ENCODE data around the gene INA. TPM values are rescaled to one million over a fixed set of nuclear protein-coding genes. Genes with fewer than 3 reads are reported as not detected.

The INA gene
- 1 to 10 TPM in 2 of 4 donors, under 1 TPM in 2; 0.30 to 2.5 (median 1.1) TPM for total RNA-seq

DNA sequence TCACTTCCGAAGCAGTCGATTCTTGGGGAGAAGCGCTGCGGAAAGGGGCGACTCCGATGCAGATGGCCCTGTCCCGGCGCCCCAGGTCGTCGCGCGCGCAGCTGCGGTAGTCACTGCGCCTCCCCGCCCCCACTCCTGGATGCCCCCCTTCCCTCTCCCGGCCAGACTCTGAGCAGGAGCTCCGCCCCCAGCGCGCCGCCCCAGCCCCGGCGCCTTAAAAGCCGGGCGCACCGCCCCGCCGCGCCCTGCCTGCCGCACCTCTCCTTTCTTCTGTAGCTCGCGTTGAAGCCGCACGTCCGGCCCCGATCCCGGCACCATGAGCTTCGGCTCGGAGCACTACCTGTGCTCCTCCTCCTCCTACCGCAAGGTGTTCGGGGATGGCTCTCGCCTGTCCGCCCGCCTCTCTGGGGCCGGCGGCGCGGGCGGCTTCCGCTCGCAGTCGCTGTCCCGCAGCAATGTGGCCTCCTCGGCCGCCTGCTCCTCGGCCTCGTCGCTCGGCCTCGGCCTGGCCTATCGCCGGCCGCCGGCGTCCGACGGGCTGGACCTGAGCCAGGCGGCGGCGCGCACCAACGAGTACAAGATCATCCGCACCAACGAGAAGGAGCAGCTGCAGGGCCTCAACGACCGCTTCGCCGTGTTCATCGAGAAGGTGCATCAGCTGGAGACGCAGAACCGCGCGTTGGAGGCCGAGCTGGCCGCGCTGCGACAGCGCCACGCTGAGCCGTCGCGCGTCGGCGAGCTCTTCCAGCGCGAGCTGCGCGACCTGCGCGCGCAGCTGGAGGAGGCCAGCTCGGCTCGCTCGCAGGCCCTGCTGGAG is at the start of gene INA:
Gene INA (plus strand): TSS at position 243 of the 817 bp plus-strand sequence. CDS start 74 bp downstream, at position 317.
- TF ChIP-seq, protein P1, sequence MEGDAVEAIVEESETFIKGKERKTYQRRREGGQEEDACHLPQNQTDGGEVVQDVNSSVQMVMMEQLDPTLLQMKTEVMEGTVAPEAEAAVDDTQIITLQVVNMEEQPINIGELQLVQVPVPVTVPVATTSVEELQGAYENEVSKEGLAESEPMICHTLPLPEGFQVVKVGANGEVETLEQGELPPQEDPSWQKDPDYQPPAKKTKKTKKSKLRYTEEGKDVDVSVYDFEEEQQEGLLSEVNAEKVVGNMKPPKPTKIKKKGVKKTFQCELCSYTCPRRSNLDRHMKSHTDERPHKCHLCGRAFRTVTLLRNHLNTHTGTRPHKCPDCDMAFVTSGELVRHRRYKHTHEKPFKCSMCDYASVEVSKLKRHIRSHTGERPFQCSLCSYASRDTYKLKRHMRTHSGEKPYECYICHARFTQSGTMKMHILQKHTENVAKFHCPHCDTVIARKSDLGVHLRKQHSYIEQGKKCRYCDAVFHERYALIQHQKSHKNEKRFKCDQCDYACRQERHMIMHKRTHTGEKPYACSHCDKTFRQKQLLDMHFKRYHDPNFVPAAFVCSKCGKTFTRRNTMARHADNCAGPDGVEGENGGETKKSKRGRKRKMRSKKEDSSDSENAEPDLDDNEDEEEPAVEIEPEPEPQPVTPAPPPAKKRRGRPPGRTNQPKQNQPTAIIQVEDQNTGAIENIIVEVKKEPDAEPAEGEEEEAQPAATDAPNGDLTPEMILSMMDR (IDR thresholded peaks at IDR 0.05) = no peak
- no peak for TF ChIP-seq POLR2A (IDR thresholded peaks at IDR 0.05)
- no peak for DNase-seq (ENCODE audit: low spot score in 2 of 2)
- H3K4me3 ChIP-seq (ENCODE audit: low read depth, poor library complexity, severe bottlenecking) = no peak within 1 kb of the TSS
- intact Hi-C loops (cut with DNase I; ENCODE audit: low total_unique reads) = no loop called here
- 1 to 4% methylated on average over 20 to 24 of the region's 105 CpGs for WGBS, 2 donors

DNA sequence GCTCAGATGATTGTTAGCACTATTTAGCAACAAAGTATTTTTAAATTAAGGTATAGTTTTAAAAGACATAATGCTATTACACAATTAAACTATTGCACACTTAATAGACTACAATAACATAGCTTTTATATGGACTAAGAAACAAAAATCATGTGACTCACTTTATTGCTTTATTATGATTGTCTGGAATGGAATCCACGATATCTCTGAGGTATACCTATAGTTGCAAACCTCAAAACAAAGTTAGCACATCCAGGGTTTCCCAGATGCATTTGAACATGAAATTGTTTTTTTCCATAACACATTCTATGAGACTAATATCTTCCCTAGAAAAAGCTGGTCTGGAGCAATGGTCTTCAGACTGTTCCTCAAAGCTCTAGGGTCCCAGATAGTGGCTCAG is 49.5 kb upstream of the INA start:
- no peak for DNase-seq (ENCODE audit: low spot score in 2 of 2)
- WGBS, 2 donors = 80 to 93% methylated on average over 1 of the region's 1 CpG
- intact Hi-C loops (cut with DNase I; ENCODE audit: low total_unique reads) = no loop called here

DNA sequence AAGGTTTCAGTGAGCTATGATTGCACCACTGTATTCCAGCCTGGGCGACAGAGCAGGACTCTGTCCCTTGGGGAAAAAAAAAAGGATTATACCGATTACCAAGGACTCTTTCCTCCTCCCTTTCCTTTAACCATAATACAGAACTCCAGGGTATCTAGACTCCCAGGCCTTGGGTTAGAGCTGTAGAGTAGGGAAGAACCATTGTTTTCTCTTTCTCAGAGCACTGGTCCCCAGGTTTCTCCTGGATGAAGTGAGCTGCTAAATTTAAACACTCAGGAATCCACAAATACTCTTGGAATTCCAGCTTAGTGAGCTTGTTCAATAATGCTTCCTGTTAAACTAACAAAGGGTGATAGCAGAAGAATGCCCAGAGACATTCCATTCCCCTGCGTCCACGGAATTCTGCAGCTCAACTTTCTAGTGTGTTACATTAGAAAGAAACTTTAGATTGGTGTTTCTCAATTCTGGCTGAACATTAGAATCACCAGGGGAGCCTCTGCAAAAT is 45.8 kb upstream of the INA start:
- no peak overlapping the region for H3K4me3 ChIP-seq (ENCODE audit: low read depth, poor library complexity, severe bottlenecking)
- WGBS, 2 donors = 63 to 66% methylated on average over 4 of the region's 4 CpGs
- TF ChIP-seq, protein P1 (IDR thresholded peaks at IDR 0.05) = no peak
- intact Hi-C loops (cut with DNase I; ENCODE audit: low total_unique reads) = no loop called here
- no peak for DNase-seq (ENCODE audit: low spot score in 2 of 2)

More for the DNA sequence above, 49.5 kb upstream of the INA start:
- H3K4me3 ChIP-seq (ENCODE audit: low read depth, poor library complexity, severe bottlenecking) = no peak overlapping the region
- no peak for TF ChIP-seq POLR2A (IDR thresholded peaks at IDR 0.05)
- TF ChIP-seq, protein P1 (IDR thresholded peaks at IDR 0.05) = no peak

DNA sequence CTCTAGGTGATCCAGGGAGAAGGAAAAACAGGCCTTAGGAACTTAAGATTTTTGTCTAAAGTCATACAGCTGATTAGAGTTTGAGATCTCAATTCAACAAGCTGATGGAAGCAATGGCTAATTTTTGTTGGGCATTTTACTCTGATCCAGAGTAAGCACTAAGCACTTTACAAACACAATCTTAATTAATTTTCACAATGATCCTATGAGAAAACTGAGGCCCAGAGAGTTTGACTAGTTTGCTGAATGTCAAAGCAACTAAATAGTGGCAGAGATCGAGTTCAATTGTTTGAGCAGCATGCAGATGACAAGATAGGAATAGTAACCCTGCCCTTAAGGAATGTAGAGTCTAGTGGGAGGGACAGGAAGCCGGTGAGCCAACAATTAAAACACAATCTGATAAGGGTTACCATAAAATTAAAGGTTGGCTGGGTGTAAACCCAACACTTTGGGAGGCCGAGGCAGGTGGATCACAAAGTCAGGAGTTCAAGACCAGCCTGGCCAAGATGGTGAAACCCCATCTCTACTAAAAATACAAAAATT is 44.7 kb upstream of the INA start:
- TF ChIP-seq, protein P1 (IDR thresholded peaks at IDR 0.05) = no peak
- no peak for TF ChIP-seq POLR2A (IDR thresholded peaks at IDR 0.05)
- H3K4me3 ChIP-seq (ENCODE audit: low read depth, poor library complexity, severe bottlenecking) = no peak overlapping the region
- DNase-seq (ENCODE audit: low spot score in 2 of 2) = no peak
- intact Hi-C loops (cut with DNase I; ENCODE audit: low total_unique reads) = no loop called here
- 44 to 51% methylated on average over 3 of the region's 3 CpGs for WGBS, 2 donors

DNA sequence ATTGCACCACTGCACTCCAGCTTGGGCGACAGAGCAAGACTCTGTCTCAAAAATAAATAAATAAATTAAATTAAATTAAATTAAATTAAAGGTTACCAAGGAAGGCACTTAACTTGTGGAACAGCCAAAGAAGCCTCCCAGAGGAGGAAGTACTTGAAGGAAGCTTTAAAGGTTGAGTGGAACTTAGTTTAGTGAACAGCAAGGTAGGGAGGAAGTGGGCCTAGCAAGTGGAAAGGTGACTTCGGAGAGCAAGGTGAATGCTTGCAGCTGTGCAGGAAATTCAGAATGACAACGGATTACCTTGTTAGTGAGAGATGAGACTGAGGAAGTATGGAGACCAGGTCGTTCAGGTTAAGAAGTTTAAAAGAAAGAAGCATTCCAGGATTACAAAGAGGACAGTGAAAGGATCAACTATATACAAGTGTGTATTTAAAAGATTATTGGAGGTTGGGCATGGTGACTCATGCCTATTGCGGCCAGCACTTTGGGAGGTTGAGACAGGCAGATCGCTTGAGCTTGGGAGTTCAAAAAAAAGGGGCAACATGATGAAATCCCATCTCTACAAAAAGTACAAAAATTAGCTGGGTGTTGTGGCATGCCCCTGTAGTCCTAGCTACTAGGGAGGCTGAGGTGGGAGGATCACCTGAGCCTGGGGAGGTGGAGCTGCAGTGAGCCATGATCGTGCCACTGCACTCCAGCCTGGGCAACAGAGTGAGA is 44.0 kb upstream of the INA start:
- 75 to 77% methylated on average over 7 of the region's 7 CpGs for WGBS, 2 donors
- TF ChIP-seq, protein P1 (IDR thresholded peaks at IDR 0.05) = no peak
- no peak for TF ChIP-seq POLR2A (IDR thresholded peaks at IDR 0.05)
- intact Hi-C loops (cut with DNase I; ENCODE audit: low total_unique reads) = no loop called here
- H3K4me3 ChIP-seq (ENCODE audit: low read depth, poor library complexity, severe bottlenecking) = no peak overlapping the region
- DNase-seq (ENCODE audit: low spot score in 2 of 2) = no peak
